Omental fat pad (tissue), 4 donors: ENCODE results near the gene MALAT1. TPM values are rescaled to one million over a fixed set of nuclear protein-coding genes. Genes with fewer than 3 reads are reported as not detected.
"Not testable (repeated sequence)": the region's sequence is repeated elsewhere in the genome, so short reads cannot be mapped to it uniquely, and the experiment has no call there.

Experiments
- ATAC-seq: fragments of 150-250 bp; one replicate; pipeline ENCODE4 v1.9.1; 2016; ENCODE audit warnings: mild to moderate bottlenecking, moderate library complexity; ENCODE audit not compliant: low FRiP score
- DNase-seq: peaks from one replicate; pipeline ENCODE4 v3.0.0-alpha.2; 2019; ENCODE audit warnings: low spot score
- total RNA-seq, 4 donors: library from RNA; depleted of rRNA; stranded (reverse); fragments of >200 nt; gene quantifications; one replicate each; pipeline ENCODE4 v1.1.0, GENCODE V29; 2016
- TF ChIP-seq, protein P1 (sequence below), 3 donors: fragments of 450-650 bp; IDR thresholded peaks; one replicate each; pipeline ENCODE4 v1.5.1; 2016 to 2017; ENCODE audit warnings: antibody characterized with exemption in 3 of 3, mild to moderate bottlenecking in 3 of 3, moderate library complexity in 2 of 3

MALAT1 gene
- over 10,000 TPM; 11,614 to 21,764 (median 16,063) TPM for total RNA-seq

DNA sequence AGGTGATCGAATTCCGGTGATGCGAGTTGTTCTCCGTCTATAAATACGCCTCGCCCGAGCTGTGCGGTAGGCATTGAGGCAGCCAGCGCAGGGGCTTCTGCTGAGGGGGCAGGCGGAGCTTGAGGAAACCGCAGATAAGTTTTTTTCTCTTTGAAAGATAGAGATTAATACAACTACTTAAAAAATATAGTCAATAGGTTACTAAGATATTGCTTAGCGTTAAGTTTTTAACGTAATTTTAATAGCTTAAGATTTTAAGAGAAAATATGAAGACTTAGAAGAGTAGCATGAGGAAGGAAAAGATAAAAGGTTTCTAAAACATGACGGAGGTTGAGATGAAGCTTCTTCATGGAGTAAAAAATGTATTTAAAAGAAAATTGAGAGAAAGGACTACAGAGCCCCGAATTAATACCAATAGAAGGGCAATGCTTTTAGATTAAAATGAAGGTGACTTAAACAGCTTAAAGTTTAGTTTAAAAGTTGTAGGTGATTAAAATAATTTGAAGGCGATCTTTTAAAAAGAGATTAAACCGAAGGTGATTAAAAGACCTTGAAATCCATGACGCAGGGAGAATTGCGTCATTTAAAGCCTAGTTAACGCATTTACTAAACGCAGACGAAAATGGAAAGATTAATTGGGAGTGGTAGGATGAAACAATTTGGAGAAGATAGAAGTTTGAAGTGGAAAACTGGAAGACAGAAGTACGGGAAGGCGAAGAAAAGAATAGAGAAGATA lies at the start of gene MALAT1:
Gene MALAT1, plus strand, starts transcription at position 69 of the 736 bp plus-strand sequence.
- ATAC-seq (no peak), DNase-seq (peak; percentile 93)
- TF ChIP-seq, protein P1, sequence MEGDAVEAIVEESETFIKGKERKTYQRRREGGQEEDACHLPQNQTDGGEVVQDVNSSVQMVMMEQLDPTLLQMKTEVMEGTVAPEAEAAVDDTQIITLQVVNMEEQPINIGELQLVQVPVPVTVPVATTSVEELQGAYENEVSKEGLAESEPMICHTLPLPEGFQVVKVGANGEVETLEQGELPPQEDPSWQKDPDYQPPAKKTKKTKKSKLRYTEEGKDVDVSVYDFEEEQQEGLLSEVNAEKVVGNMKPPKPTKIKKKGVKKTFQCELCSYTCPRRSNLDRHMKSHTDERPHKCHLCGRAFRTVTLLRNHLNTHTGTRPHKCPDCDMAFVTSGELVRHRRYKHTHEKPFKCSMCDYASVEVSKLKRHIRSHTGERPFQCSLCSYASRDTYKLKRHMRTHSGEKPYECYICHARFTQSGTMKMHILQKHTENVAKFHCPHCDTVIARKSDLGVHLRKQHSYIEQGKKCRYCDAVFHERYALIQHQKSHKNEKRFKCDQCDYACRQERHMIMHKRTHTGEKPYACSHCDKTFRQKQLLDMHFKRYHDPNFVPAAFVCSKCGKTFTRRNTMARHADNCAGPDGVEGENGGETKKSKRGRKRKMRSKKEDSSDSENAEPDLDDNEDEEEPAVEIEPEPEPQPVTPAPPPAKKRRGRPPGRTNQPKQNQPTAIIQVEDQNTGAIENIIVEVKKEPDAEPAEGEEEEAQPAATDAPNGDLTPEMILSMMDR (IDR thresholded peaks at IDR 0.05) = no peak

DNA sequence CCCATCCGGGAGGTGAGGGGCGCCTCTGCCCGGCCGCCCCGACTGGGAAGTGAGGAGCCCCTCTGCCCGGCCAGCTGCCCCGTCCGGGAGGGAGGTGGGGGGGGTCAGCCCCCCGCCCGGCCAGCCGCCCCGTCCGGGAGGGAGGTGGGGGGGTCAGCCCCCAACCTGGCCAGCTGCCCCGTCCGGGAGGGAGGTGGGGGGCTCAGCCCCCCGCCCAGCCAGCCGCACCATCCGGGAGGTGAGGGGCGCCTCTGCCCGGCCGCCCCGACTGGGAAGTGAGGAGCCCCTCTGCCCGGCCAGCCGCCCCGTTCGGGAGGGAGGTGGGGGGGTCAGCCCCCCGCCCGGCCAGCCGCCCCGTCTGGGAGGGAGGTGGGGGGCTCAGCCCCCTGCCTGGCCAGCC lies 47.5 kb upstream of the MALAT1 start:
- DNase-seq, ATAC-seq: not testable (repeated sequence)

DNA sequence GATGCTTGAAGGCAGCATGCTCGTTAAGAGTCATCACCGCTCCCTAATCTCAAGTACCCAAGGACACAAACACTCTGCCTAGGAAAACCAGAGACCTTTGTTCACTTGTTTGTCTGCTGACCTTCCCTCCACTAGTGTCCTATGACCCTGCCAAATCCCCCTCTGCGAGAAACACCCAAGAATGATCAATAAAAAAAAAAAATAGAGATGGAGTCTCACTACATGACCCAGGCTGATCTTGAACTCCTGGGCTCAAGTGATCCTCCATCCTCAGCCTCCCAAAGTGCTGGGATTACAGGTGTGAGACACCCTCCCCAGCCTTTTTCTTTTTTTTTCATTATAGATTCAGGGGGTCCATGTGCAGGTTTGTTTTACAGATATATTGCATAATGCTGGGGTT lies 46.6 kb upstream of the MALAT1 start:
- ATAC-seq, DNase-seq: not testable (repeated sequence)

GRCh38 chr11:65452806-65453490 lies 45.9 kb upstream of the MALAT1 start:
- DNase-seq (no peak), ATAC-seq (peak; percentile 46)
- TF ChIP-seq, protein P1 (IDR thresholded peaks at IDR 0.05) = no peak

DNA sequence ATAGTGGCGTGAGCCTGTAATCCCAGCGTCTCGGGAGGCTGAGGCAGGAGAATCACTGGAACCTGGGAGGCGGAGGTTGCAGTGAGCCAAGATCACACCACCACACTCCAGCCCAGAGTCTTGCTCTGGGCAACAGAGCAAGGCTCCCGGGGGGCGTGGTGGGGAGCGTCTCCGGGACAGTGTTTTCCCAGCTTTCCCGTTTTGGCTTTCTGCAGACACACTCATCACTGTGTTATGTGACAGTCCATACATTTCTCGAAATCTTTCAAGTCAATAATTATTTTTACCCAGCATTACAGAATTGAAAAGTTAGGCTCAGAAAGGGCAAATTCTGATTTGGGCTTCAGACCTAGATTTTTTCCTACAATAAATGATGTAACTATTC lies 44.5 kb upstream of the MALAT1 start:
- TF ChIP-seq, protein P1 (IDR thresholded peaks at IDR 0.05) = no peak
- no peak for DNase-seq
- ATAC-seq = peak; percentile 24

GRCh38 chr11:65454696-65455456 lies 44.0 kb upstream of the MALAT1 start:
- TF ChIP-seq, protein P1 (IDR thresholded peaks at IDR 0.05) = no peak
- DNase-seq (no peak), ATAC-seq (peak; percentile 76)

GRCh38 chr11:65456418-65456817 lies 42.4 kb upstream of the MALAT1 start:
- ATAC-seq = no peak

More at GRCh38 chr11:65456418-65456817, 42.4 kb upstream of the MALAT1 start:
- TF ChIP-seq, protein P1 (IDR thresholded peaks at IDR 0.05) = no peak
- no peak for DNase-seq
